Right lung (tissue), 5 donors: ENCODE results near the gene TIE1. TPM values are rescaled to one million over a fixed set of nuclear protein-coding genes. Genes with fewer than 3 reads are reported as not detected.

ENCODE experiments used
- DNase-seq, 2 donors: peaks; one replicate each; pipeline ENCODE4 v3.0.0-alpha.2; 2013
- polyA plus RNA-seq, 5 donors: library from polyadenylated mRNA; unstranded; fragments of 120-200 nt; gene quantifications; one replicate each; pipeline versions ENCODE4 v1.2.1 to v1.2.3, GENCODE V29; 2013; ENCODE audit warnings: inconsistent platforms in 1 of 5, low replicate concordance in 1 of 5; ENCODE audit not compliant: insufficient read length in 5 of 5, insufficient read depth in 1 of 5

Gene TIE1
- polyA plus RNA-seq, 5 donors, result 74.8 to 99.7 (median 89.7) TPM

DNA sequence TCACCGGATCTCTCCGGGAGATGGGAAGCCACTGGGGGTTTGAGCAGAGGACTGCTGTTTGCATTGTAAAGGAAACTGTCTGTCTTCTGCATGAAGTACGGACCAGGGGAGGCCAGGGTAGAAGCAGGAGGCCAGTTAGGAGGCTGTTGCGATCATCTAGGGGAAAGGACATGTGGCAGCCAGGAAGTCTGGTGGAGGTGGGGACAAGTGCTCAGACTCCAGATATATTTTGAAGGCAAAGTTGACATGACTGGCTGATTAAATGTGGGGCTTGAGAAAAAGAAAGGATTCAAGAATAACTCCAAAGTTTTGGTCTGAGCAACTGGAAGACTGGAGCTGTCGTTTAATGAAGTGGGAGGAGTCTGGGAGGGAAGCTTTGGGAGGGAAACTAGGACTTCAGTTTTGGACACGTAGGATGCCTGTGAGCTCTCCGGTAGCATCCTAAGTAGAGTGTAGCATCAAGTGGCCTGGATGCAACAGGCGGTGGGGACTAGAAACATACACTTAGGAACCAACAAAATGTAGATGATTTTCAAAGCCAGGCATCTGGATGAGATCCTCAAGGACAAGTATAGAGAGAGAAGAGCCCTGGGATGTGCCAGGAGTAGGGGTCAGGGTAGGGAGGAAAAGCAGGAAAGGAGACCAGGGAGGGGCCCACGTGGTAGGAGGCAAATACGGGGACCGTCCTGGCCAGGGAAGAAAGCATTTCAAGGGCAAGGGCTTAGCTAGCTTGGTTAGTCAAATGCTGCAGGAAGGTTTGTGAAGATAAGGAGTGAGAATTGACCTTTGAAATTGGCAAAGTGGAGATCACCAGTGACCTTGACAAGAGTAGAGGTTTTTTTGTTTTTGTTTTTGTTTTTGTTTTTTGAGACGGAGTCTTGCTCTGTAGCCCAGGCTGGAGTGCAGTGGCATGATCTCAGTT lies 11.7 kb upstream of the TIE1 start:
- DNase-seq, result no peak

DNA sequence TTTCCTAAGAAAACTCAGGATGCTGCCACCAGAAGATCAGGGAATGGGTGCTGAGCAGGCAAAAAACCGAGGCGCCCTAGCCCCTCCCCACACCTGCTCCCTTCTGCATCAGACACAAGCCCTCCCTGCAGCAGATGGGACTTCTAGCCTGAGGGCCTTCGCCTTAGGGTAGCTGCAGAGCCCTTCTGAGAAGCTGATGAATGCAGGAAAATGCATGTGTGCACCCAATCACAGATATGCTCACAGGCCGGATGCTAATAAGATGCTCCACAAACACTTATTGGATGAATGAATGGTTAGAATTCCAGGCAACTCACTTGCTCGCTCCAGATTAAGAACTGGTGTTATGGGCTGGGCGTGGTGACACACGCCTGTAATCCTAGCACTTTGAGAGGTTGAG lies 8.6 kb upstream of the TIE1 start:
- DNase-seq, result no peak

DNA sequence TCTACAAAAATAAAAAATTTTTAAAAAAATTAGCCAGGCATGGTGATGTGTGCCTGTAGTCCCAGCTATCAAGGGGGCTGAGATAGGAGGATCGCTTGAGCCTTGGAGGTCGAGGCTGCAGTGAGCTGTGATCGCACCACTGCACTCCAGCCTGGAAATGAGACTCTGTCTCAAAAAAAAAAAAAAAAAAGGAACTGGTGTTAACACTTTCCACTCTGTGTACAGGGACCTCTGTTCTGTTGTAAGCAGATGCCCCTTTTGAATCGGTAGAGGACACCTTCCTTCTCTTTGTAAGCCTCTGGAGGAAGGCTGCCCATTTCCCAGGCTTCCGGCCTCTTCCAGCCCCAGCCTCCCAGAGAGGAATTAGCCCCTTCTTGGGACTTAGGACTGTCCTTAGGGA lies 8.1 kb upstream of the TIE1 start:
- DNase-seq, result no peak

DNA sequence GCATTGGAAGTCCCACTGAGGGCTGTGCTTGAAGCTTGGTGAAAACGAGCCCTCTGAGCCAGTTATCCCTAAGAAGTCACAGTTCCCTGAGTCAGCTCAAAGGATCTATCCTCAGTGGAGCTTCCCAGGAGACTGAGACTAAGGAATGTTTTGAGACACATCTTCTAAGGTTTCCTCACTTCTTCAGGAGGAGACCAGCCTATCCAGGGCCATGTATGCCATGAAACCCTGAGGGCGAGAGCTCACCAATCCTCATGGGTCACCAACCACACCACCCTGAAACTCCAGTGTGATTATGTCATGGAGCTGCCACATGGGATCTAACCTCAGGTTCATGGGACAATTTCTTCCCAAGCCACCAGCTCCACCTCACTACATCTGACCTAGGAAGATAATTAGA lies 7.6 kb upstream of the TIE1 start:
- DNase-seq, result no peak

DNA sequence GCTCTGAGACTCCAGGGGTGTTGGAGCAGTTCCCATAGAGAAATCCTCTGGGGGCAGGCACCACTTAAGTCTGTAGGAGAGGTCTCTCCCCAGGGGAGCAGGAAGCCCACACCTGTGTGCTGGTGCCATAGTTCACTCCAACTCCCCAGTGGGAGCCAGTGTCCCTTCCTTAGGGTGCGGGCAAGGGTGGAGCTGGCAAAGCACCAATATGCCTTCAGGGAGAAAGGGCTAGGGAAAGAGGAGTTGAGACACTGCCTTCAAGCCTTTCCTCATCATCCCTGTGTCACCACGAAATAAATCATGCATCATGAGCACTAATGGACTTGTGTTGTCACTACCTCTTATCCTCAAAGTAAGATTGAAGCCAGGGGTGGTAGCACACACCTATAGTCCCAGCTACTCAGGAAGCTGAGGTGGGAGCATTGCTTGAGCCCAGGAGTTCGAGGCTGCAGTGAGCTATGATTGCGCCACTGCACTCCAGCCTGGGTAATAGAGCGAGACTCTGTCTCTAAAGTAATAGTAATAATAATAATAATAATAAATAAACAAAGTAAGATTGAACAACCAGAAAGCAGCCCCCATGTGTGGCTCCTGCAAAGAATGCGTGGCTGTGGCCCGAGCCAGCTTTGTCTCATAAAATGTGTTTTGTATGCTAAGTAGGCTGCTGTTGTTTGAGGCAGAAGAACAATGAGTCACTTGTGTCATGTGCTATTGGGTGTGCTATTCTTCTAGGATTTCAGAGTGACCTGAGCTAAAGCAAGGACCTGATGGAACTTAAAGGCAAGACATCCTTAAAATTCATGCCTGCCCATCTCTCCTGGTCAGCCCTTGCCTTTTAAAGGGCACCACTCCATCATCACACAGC lies 6.7 kb upstream of the TIE1 start:
- DNase-seq, result no peak

DNA sequence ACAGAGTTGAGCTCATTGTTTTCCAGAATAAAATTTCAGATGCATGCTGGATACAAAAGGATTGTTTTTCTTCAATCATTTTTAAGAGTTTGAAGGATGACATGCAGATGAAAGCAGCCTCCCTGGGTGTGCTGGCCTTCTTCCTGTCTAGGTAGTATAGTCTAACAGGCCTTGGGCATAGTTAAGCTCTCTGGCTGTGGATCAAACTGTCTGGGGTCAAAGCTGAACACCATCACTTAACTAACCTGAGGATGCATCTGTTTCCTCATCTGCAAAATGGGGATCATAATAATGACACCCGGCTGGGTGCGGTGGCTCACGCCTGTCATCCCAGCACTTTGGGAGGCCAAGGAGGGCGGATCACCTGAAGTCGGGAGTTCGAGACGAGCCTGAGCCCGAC lies 6.0 kb upstream of the TIE1 start:
- no peak for DNase-seq

DNA sequence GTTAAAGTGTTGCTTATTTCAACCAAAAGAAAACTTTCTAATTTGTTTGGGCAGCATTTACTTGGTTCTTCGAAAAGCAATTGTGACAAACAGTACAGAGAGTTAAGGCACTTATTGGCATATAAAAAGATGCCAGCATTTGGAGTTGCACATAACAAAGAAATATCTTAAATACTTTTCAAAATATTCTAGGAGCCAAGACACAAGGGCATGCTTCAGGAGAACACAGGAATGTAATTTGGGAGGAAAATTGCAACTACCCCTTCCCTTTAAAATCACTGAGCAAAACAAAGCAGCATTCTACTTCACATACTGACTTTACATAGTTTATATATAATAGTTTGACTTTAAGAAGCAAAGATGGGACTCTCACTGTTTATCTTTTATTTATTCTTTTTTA lies 4.6 kb upstream of the TIE1 start:
- no peak for DNase-seq

DNA sequence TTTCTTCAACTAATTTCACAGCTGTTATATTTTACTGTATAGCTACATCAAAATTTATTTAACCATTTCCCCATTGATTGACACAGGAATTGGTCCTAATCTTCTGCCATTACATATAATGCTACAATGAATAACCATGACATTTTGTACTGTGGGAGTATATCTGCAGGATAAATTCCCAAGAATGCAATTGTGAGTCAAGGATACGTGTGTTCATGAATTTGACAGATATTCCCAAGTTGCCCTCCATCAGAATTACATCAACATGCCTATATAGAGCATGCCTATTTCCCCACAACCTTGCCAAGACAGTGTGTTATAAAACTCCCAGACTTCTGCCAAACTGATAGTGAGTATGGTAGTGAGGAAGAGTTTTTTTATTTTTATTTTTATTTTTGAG lies 2.7 kb upstream of the TIE1 start:
- DNase-seq, result no peak

DNA sequence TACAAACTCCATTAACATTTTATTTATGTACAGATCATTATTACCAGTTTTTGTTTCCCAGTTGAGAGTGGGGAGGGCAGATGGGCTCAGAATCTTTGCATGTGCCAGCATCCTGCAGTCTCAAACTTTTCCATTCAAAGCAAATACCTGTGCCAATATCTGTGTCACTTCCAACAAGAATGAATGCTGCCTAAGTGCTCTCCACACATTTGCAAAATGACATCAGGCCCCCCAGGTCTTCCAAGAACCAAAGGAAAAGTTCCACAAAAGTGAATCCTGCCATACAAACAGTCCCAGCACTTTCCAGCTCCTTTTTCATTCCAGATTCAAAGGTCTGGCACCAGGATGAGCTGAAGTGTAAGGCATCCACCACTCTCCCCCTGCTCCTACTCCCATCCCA lies 1.7 kb upstream of the TIE1 start:
- DNase-seq, result no peak

DNA sequence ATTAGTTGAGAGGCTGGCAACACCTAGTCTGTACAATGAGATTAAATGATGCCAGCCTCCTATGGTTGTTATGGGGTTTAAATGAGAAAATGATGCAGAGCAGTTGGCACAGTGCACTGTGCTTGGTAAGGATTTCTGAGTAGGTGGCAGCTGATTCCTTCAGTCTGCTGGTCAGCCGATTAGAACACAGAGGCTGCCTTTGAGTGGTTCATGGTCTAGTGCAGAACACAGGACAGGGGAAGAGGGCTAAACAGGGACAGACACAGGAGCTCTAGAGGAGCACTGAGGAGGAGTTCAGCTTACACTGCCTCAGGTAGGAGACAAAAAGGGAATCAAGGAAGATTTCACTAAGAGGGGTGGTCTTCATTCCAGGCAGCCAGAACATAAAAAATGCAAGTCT lies 1.4 kb downstream of the TIE1 start:
- peak; percentile 42 to 54 for DNase-seq

DNA sequence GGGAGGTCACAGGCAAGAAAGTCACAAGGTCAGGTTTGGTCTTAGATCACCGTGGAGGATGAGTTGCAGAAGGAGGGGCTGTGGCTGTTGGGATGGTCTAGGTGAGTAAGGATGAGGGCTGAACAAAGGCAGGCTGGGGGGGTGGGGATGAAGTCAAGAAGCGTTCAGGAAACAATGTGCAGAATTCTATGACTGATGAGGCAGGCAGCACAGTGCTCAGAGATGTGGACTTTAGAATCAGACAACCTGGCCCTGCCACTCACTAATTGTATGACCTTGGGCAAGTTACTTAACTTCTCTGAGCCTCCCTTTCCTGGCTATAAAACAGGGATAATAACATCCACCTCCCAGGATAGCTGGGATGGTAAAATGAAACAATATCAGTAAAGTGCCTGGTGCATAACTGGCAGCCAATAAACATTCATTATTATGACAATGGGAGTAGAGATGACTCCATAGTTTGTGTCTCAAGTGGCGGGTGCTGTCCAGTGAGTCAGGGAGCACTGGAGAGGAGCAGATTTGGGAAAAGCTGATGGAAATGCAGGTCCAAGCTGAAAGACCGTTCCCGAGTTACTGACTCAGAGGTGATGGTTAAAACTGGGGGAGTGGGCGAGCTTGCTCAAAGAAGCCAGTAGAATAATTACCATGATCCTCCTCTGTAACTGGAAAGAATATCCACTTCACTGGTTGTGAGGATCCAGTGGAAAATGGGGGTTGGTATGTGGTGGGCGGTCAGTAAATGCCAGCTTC lies 2.1 kb downstream of the TIE1 start:
- DNase-seq, result no peak

DNA sequence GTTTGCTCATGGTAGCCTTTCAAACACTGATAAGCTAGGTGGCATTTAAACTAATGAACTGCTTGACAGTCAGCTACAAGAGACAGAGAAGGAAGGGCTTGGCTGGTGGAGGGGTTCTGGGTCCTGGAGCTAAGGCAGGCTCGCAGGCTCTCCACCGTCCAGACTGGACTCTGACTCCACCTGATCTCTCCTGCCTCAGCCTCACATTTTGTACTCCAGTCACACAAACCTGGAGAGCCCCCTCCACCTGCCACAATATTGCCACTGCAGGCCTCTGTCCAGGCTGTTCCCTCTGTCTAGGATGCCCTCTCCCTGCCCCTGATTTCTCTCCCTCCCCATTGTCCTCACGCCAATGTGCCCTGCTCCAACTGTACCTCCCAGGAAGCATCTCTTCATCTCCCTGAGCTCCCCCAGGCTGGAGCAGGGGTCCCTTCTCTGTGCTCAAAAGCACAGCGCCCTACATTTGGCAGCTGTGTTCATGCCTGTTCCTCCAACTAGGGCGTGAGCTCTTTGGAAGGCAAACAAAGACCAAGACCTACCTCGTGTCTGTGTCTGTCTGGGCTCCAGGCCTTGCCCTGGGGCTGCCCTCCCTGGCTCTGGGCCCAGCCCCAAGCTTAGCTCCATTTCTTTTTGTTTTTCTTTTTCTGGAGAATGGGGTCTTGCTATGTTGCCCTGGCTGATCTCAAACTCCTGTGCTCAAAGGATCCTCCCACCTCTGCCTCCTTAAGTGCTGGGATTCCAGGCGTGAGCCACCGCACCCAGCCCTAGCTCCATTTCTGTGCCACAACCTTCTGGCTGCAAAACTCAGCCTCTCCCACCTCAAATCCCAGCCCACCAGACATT lies 2.9 kb downstream of the TIE1 start:
- no peak for DNase-seq

DNA sequence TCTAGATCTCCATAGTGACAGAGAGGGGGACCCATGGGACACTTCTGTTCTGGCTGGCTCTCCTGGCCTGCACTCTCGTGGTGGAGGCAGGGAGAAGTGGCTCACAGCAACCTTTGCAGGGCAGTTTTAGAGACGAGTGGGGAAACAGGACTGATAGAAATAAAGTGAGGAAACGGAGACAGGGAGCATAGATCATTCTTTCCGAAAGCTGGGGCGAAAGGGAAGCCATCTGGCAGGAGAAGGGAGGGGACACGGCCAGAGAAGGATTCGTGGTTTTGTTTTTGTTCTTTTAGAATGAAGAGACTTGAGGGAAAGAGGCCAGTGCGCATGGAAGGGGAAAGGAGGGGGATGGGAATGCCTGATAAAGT lies 3.5 kb downstream of the TIE1 start:
- no peak for DNase-seq

DNA sequence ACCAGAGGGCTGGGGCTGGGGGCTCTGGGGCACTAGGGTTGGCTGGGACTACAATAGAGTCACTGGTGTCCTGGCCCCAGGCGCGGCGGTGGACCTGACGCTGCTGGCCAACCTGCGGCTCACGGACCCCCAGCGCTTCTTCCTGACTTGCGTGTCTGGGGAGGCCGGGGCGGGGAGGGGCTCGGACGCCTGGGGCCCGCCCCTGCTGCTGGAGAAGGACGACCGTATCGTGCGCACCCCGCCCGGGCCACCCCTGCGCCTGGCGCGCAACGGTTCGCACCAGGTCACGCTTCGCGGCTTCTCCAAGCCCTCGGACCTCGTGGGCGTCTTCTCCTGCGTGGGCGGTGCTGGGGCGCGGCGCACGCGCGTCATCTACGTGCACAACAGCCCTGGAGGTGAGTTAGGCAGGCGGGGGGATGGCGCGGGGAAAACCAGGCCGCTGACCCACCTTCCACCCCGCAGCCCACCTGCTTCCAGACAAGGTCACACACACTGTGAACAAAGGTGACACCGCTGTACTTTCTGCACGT lies 4.1 kb downstream of the TIE1 start:
- no peak for DNase-seq

DNA sequence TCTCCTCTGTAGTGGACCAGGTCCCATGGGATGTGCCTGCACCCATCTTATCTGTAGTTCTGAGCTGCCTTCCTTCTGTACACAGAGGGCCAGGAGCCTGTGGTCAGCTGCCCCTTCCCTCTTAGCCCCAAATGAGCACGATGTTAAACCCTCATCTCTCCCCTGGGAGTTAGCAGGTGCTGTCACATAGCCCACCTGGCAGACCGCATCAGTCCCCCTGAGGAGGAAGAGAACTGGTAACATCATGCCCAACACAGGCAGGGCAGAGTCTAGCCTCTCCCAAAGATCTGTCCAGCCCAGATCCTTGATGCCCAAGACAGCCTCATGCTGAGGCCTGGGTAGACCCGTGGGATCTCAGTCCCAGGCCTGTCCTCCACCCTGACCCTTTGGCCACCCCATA lies 4.7 kb downstream of the TIE1 start:
- DNase-seq, result no peak

DNA sequence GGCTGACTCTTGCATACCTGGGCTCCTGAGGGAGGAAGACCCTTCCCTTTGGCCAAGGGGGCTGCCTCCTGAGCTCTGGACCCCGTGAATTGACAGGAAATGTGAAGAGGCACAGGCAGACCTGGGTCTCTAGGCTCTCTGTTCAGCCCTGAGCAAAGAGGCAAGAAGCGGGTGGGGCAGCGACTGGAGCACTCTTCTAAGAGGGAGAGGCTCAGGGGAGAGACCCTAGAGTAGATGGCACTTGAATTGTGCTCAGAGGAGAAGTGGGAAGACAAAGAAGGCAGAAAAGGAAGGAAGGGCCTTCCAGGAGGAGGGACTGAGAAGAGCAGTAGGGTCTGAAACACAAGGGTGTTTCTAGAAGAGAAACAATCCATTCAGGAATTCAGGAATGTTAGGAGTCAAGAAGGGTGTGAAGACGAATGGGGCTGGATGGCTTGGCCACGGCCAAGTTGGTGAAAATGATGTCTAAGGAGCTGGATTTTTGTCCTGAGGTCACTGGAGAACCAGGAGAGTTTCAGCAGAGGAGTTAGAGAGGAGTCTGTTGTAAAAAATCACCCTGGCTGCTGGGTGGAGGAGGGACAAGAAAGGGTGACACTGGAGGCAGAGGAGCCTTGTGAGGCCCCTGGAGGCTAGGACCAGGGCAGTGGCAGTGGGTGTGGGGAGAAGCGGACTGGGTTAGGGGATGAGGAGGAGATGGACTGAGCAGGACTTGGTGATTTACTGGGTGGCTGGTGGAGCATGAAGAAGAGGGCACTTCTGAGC lies 5.3 kb downstream of the TIE1 start:
- no peak for DNase-seq

DNA sequence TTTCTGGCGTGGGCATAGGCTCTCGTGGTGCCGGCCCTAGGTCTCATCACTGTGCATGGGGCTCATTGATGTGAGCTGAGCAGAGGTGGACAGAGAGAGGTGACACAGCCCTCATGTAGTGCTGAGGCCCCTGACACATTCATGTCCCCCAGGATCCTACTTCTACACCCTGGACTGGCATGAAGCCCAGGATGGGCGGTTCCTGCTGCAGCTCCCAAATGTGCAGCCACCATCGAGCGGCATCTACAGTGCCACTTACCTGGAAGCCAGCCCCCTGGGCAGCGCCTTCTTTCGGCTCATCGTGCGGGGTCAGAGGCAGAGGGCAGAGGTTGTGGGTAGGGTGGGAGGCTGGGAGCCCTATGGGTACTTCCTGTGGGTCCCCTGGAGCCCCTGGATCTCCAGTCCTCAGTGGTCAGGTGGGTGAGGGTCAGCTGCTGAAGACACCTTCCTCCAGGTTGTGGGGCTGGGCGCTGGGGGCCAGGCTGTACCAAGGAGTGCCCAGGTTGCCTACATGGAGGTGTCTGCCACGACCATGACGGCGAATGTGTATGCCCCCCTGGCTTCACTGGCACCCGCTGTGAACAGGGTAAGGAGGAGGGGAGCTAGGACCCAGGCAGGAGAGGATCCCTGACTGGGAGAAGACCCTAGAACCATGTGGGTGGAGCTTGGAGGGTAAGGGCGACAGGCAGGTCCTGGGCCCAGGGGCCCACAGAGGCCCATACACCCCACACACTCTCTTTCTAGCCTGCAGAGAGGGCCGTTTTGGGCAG lies 6.1 kb downstream of the TIE1 start:
- no peak for DNase-seq

DNA sequence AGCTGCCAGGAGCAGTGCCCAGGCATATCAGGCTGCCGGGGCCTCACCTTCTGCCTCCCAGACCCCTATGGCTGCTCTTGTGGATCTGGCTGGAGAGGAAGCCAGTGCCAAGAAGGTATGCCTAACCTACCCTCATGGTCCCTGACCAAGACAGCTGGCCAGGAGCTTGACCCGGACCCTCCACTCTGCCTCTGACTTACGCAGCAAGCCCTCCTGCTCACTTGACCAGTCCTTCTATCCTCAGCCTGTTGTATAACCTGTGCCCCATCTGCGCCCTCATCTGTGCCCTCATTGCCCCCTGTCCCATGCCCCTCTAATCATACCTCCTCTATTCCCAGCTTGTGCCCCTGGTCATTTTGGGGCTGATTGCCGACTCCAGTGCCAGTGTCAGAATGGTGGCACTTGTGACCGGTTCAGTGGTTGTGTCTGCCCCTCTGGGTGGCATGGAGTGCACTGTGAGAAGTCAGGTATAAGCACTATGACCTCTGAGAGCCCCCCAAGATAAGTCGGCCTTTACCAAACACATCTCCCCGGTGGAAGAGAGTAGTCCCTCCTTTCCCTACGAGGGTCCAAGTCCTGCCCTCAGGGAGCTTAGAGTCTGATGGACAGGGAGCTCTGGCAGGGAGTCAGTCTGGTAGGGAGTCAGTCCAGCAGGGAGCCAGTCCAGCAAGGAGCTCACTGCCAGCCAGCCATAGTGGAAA lies 6.8 kb downstream of the TIE1 start:
- DNase-seq, result no peak
